ENCODE measurements around the gene MPL. TPM values are rescaled to one million over a fixed set of nuclear protein-coding genes. Genes with fewer than 3 reads are reported as not detected.

The MPL gene
- total RNA-seq, 2 donors from 2014 or later = 0.94 to 16.6 TPM

GRCh38 chr1:43311521-43311920 is 26.1 kb upstream of the MPL start:
- Mint-ChIP-seq H3K27me3 (peaks cover 14% of the 10 kb centered on the region), H3K36me3 (ENCODE audit: low read depth) (peaks cover 2% of the 10 kb centered on the region), H3K4me3 (no peak overlapping the region), H3K4me1 (peaks cover 12% of the 10 kb centered on the region), H3K27ac (no peak overlapping the region)
- ATAC-seq (no peak), DNase-seq (no peak)
- H3K9me3 ChIP-seq (ENCODE audit: control insufficient read depth, low read length, poor library complexity, severe bottlenecking) = no peaks in the 10 kb centered on the region

- peaks cover 13% of the 10 kb centered on the region for H3K27me3 Mint-ChIP-seq
- ATAC-seq (no peak), DNase-seq (no peak)
- H3K36me3 Mint-ChIP-seq (ENCODE audit: low read depth) = peaks cover 2% of the 10 kb centered on the region
- no peak overlapping the region for H3K4me3 Mint-ChIP-seq
- H3K4me1 Mint-ChIP-seq = peaks cover 13% of the 10 kb centered on the region
- H3K9me3 ChIP-seq (ENCODE audit: control insufficient read depth, low read length, poor library complexity, severe bottlenecking) = no peaks in the 10 kb centered on the region
- no peak overlapping the region for H3K27ac Mint-ChIP-seq
These were observed 25.4 kb upstream of the MPL start for GRCh38 chr1:43312212-43312623.

- H3K9me3 ChIP-seq (ENCODE audit: control insufficient read depth, low read length, poor library complexity, severe bottlenecking) = no peaks in the 10 kb centered on the region
- Mint-ChIP-seq H3K4me1 (peaks cover 13% of the 10 kb centered on the region), H3K27me3 (peaks cover 8% of the 10 kb centered on the region), H3K27ac (no peak overlapping the region), H3K36me3 (ENCODE audit: low read depth) (peaks cover 2% of the 10 kb centered on the region), H3K4me3 (no peak overlapping the region)
- ATAC-seq (no peak), DNase-seq (no peak)
These were observed 24.7 kb upstream of the MPL start for GRCh38 chr1:43312663-43313515.

- ATAC-seq = no peak
These were observed 23.8 kb upstream of the MPL start for GRCh38 chr1:43313771-43314170.

GRCh38 chr1:43314233-43314632 is 23.4 kb upstream of the MPL start:
- Mint-ChIP-seq H3K27me3 (no peaks in the 10 kb centered on the region), H3K36me3 (ENCODE audit: low read depth) (peaks cover 2% of the 10 kb centered on the region), H3K27ac (no peak overlapping the region), H3K4me3 (no peak overlapping the region), H3K4me1 (peaks cover 13% of the 10 kb centered on the region)
- H3K9me3 ChIP-seq (ENCODE audit: control insufficient read depth, low read length, poor library complexity, severe bottlenecking) = no peaks in the 10 kb centered on the region
- DNase-seq (no peak), ATAC-seq (no peak)

More at GRCh38 chr1:43313771-43314170, 23.8 kb upstream of the MPL start:
- no peaks in the 10 kb centered on the region for H3K9me3 ChIP-seq (ENCODE audit: control insufficient read depth, low read length, poor library complexity, severe bottlenecking)
- DNase-seq = no peak
- peaks cover 2% of the 10 kb centered on the region for H3K36me3 Mint-ChIP-seq (ENCODE audit: low read depth)
- peaks cover 13% of the 10 kb centered on the region for H3K4me1 Mint-ChIP-seq
- no peak overlapping the region for H3K4me3 Mint-ChIP-seq
- H3K27ac Mint-ChIP-seq = no peak overlapping the region
- H3K27me3 Mint-ChIP-seq = no peaks in the 10 kb centered on the region

- Mint-ChIP-seq H3K27me3 (no peaks in the 10 kb centered on the region), H3K4me1 (peaks cover 8% of the 10 kb centered on the region), H3K4me3 (no peak overlapping the region), H3K36me3 (ENCODE audit: low read depth) (peaks cover 2% of the 10 kb centered on the region), H3K27ac (peak overlapping the region; percentile 24)
- no peaks in the 10 kb centered on the region for H3K9me3 ChIP-seq (ENCODE audit: control insufficient read depth, low read length, poor library complexity, severe bottlenecking)
- ATAC-seq = no peak
- DNase-seq = no peak
These were observed 22.1 kb upstream of the MPL start for GRCh38 chr1:43315481-43315880.

- ATAC-seq = no peak
- peaks cover 2% of the 10 kb centered on the region for H3K36me3 Mint-ChIP-seq (ENCODE audit: low read depth)
These were observed 21.5 kb upstream of the MPL start for GRCh38 chr1:43315963-43316737.

GRCh38 chr1:43316738-43317520 is 20.7 kb upstream of the MPL start:
- no peaks in the 10 kb centered on the region for H3K27me3 Mint-ChIP-seq
- DNase-seq (no peak), ATAC-seq (no peak)
- H3K4me1 Mint-ChIP-seq = peaks cover 6% of the 10 kb centered on the region
- H3K27ac Mint-ChIP-seq = peak overlapping the region; percentile 24
- no peaks in the 10 kb centered on the region for H3K9me3 ChIP-seq (ENCODE audit: control insufficient read depth, low read length, poor library complexity, severe bottlenecking)
- peaks cover 2% of the 10 kb centered on the region for H3K36me3 Mint-ChIP-seq (ENCODE audit: low read depth)
- no peak overlapping the region for H3K4me3 Mint-ChIP-seq

More at GRCh38 chr1:43315963-43316737, 21.5 kb upstream of the MPL start:
- DNase-seq = no peak
- Mint-ChIP-seq H3K27ac (peak overlapping the region; percentile 24), H3K4me3 (no peak overlapping the region), H3K4me1 (peaks cover 8% of the 10 kb centered on the region), H3K27me3 (no peaks in the 10 kb centered on the region)
- no peaks in the 10 kb centered on the region for H3K9me3 ChIP-seq (ENCODE audit: control insufficient read depth, low read length, poor library complexity, severe bottlenecking)

- no peaks in the 10 kb centered on the region for H3K36me3 Mint-ChIP-seq (ENCODE audit: low read depth)
- DNase-seq = no peak
- H3K4me1 Mint-ChIP-seq = peaks cover 2% of the 10 kb centered on the region
- H3K9me3 ChIP-seq (ENCODE audit: control insufficient read depth, low read length, poor library complexity, severe bottlenecking) = no peaks in the 10 kb centered on the region
- no peak overlapping the region for H3K27ac Mint-ChIP-seq
- no peaks in the 10 kb centered on the region for H3K27me3 Mint-ChIP-seq
- H3K4me3 Mint-ChIP-seq = no peak overlapping the region
- ATAC-seq = no peak
These were observed 19.7 kb upstream of the MPL start for GRCh38 chr1:43317817-43318471.

GRCh38 chr1:43318831-43319230 is 18.8 kb upstream of the MPL start:
- H3K27ac Mint-ChIP-seq = no peak overlapping the region
- ATAC-seq (no peak), DNase-seq (no peak)
- H3K36me3 Mint-ChIP-seq (ENCODE audit: low read depth) = no peaks in the 10 kb centered on the region
- H3K4me3 Mint-ChIP-seq = no peak overlapping the region
- no peaks in the 10 kb centered on the region for H3K27me3 Mint-ChIP-seq
- no peaks in the 10 kb centered on the region for H3K9me3 ChIP-seq (ENCODE audit: control insufficient read depth, low read length, poor library complexity, severe bottlenecking)
- H3K4me1 Mint-ChIP-seq = peaks cover 2% of the 10 kb centered on the region

- ATAC-seq = no peak
- no peaks in the 10 kb centered on the region for H3K27me3 Mint-ChIP-seq
- no peaks in the 10 kb centered on the region for H3K36me3 Mint-ChIP-seq (ENCODE audit: low read depth)
- H3K9me3 ChIP-seq (ENCODE audit: control insufficient read depth, low read length, poor library complexity, severe bottlenecking) = no peaks in the 10 kb centered on the region
- DNase-seq = no peak
- H3K27ac Mint-ChIP-seq = no peak overlapping the region
- H3K4me3 Mint-ChIP-seq = no peak overlapping the region
- peaks cover 2% of the 10 kb centered on the region for H3K4me1 Mint-ChIP-seq
These were observed 18.3 kb upstream of the MPL start for GRCh38 chr1:43319288-43319687.

- no peaks in the 10 kb centered on the region for H3K9me3 ChIP-seq (ENCODE audit: control insufficient read depth, low read length, poor library complexity, severe bottlenecking)
- peak overlapping the region; percentile 61 for H3K27ac Mint-ChIP-seq
- no peak for DNase-seq
- H3K4me1 Mint-ChIP-seq = peaks cover 2% of the 10 kb centered on the region
- H3K4me3 Mint-ChIP-seq = no peak overlapping the region
- ATAC-seq = no peak
- no peaks in the 10 kb centered on the region for H3K36me3 Mint-ChIP-seq (ENCODE audit: low read depth)
- H3K27me3 Mint-ChIP-seq = no peaks in the 10 kb centered on the region
These were observed 17.9 kb upstream of the MPL start for GRCh38 chr1:43319766-43320165.
